Activated CD8-positive, alpha-beta memory T cell treated with anti-CD3 and anti-CD28 coated beads, Interleukin-2, amount 50 U/mL, for 24 hours (primary cell): ENCODE measurements around the gene SYVN1.
"Not testable (repeated sequence)": the region's sequence is repeated elsewhere in the genome, so short reads cannot be mapped to it uniquely, and the experiment has no call there.

Experiments
- DNase-seq: peaks from one replicate; pipeline ENCODE4 v3.0.0-alpha.2; 2020; ENCODE audit errors: extremely low read depth

Gene SYVN1

GRCh38 chr11:65127473-65128181, 6.7 kb downstream of the SYVN1 start:
- DNase-seq: no peak

- no peak for DNase-seq
These were observed 7.6 kb downstream of the SYVN1 start for GRCh38 chr11:65126624-65127274.

DNA sequence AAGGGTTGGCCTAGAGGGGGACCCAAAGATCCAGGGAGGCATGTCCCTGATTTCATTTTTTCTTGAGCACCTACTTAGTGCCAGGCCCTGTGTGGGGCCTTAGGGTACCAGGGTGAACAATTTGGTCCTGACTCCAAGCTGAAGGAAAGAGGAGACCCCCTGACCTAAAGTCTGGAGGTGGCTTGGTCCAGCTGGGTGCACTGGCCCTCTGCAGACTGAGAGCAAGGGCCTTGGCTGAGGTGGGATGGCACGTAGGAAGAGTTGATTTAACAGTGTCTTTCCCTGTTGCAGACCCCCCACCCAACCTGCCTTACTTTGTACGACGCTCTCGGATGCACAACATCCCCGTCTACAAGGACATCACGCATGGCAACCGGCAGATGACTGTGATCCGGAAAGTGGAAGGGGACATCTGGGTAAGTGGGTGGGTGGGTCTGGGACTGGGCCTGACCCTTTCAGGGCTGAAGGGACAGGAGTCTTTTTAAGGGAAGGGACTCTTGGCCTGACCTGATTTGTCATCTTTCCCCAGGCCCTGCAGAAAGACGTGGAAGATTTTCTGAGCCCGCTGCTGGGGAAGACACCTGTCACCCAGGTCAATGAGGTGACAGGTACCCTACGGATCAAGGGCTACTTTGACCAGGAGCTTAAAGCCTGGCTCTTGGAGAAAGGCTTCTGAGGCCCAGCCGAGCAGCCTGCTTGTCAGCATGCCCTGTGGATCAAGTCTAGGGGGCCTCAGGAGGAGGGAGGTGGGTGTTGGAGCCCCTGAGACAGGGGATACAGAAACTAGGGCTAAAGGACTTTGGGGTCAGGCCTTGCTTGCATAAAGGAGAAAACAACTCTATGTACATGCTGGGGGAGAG, 8.9 kb downstream of the SYVN1 start:
- DNase-seq: no peak

GRCh38 chr11:65124480-65125196, 9.7 kb downstream of the SYVN1 start:
- DNase-seq: no peak

DNA sequence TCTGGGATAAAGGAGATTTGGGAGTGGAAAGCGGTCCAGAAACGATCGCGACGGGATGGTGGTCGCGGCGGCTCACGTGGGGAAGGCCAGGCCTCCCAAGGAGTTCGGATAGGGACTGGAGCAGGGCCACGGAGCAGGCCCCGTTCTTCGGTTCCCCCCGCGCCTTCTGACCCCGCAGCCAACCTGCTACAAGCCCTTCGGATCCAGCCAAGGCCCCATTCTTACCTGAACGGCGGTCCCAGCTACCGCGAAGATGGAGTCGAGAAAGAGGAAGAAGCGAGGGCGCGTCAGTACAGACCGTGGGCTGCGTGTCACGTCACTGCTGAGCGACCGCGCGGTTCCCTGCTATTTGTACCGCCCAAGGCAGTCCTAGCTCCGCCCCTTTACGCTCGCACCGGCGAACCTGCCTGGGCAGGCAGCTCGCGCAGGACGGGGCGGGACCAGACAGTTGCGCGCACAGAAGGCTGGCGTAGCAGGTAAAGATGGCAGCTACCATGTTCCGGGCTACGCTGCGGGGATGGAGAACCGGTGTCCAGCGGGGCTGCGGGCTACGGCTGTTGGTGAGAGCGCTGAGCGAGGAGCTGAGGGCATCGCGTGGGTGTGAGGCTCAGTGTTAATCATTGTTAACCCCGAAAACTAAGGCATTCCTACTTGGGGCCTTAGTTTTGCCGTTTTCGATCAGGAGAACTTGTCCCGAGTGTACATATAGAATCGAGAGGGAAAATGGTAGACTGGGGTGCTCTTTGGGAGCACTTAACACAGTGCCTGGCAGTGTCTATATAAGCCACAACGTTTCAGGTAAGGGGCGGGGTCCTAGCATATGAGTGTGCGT, 12.2 kb downstream of the SYVN1 start, which contains the start of the genes FAU and MRPL49:
TSS of gene FAU (minus strand) at position 270 of the 832 bp plus-strand sequence. CDS start 321 bp downstream, outside the sequence.
TSS of gene MRPL49 (plus strand) at position 457 of the 832 bp plus-strand sequence. CDS start at position 483, 26 bp downstream.
- DNase-seq: peak; percentile 96

DNA sequence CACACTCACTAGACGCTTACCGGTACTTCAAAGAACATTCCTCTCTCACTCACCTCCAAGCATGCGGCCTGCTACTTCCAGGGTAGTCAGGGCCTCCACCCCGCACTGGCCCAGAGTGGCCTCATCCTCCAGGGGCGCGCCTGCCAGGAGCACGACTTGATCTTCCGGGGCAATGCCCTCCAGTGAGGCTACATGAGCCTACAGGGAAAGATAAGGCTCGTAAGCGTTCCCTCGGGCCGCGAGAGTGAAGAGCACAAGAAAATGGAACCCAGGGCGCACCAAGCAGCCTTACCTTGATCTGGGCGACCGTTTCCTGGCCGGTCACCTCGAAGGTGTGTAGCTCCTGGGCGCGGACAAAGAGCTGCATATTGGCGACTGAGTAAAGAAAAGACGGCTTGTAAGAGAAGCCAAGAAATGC, 12.9 kb downstream of the SYVN1 start:
- DNase-seq: no peak

DNA sequence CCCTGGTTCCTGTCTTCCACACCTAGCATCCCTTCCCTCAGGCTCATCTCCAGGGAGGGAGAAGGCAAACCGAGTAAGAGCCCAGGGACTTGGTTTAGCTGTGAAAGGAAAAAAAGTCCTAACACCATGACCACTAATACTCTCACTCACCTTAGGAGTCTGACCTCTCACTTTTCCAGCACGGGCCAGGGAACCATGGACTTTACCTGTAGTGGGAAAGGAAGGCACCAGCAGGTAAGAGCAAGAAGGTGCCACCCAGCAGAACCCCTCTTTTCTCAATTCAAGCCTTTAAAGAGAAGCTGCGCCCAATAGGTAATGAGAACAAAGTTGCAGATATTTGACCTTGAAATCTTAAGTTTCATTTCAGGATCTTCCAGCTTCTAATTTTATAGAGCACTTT, 13.5 kb downstream of the SYVN1 start:
- DNase-seq: no peak

- no peak for DNase-seq
These were observed 14.7 kb downstream of the SYVN1 start for GRCh38 chr11:65119670-65119995.

DNA sequence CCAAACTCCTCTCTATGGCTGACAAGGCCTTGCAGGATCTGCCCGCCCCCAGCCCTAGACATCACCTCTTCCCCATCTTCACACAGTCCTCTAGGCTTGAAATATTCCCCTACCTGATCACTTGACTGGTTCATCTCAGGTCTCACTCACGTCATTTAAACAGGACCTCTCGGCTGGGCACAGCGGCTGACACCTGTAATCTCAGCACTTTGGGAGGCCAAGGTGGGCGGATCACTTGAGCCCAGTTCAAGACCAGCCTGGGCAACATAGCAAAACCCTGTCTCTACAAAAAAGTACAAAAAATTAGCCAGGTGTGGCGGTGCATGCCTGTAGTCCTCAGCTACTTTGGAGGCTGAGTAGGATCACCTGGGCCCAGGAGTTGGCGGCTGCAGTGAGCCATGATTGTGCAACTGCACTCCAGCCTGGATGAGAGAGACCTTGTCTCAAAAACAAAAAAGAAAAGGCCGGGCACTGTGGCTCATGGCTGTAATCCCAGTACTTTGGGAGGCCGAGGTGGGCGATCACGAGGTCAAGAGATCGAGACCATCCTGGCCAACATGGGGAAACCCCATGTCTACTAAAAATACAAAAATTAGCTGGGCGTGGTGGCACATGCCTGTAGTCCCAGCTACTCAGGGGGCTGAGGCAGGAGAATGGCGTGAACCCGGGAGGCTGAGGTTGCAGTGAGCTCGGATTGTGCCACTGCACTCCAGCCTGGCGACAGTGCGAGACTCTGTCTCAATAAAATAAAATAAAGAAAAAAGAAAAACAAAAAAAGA, 15.2 kb downstream of the SYVN1 start:
- not testable (repeated sequence) for DNase-seq

DNA sequence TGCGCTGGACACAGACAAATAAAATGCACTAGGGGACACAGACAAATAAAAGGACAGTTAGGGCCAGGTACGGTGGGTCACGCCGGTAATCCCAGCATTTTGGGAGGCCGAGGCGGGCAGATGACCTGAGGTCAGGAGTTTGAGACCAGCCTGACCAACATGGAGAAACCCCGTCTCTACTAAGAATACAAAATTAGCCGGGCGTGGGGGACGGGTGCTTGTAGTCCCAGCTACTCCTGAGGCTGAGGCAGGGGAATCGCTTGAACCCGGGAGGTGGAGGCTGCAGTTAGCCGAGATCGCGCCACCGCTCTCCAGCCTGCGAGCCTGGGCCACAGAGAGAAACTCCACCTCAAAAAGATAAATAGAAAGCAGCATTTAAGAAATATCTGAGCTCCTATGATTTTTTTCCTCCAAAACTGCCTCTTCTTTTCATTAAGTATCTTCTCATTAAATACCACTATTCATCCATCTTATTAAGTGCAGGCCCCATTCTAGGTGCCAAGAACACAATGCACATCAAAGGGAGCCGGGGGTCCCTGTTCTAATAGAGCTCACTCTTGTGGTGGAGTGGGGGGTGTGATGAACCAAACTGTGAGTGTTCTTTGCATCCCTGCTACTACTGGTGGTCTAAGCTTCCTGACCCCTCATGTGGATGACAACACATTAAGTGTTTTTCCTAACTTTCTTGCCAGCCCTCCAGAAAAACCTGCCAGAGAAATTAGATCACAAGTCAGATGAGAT, 16.1 kb downstream of the SYVN1 start:
- DNase-seq: no peak

DNA sequence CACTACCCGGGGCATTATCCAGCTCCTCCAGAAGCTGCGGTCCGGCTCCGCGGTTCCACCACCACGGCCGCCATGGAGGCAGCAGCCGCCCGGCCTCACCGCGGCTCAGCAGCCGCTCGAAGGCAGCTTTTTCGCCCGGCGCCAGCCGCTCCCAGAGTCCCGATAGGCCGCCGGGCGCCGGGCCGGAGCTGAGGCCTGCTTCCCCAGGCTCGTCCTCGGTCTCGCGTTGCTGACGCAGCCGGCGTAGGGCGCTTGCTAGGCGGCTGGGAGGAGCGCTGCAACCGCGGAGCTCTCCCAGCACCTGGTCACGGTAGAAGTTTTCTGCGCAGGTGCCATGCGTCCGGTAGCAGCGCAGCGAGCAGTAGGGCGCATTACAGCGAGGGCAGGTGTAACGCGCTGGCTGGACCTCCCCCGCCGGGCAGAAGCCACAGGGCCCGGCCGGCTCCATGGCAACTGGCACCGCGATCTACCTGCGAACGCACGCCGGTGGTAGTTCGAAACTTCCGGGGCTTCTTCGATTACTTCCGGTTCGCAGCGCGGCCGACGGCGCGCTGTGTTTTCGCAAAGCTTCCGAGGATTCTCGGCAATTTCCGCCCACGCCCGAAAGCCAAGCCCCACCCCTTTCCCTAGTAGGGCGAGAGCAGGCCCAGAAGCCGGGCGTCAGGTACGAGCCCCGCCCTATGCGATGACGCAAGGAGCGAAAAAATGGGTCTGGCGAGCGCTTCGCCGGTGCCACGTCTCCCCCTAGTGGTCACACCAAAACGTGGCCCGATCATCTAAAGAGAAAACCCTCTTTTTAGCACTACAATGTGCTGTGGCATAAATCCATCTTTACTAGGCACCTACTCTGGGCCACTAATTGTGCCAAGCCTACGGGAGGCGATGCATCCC, 16.9 kb downstream of the SYVN1 start, which contains the start of gene ZNHIT2:
TSS of gene ZNHIT2 (minus strand) at position 496 of the 891 bp plus-strand sequence. CDS start at position 448, 48 bp downstream.
- DNase-seq: peak; percentile 100

DNA sequence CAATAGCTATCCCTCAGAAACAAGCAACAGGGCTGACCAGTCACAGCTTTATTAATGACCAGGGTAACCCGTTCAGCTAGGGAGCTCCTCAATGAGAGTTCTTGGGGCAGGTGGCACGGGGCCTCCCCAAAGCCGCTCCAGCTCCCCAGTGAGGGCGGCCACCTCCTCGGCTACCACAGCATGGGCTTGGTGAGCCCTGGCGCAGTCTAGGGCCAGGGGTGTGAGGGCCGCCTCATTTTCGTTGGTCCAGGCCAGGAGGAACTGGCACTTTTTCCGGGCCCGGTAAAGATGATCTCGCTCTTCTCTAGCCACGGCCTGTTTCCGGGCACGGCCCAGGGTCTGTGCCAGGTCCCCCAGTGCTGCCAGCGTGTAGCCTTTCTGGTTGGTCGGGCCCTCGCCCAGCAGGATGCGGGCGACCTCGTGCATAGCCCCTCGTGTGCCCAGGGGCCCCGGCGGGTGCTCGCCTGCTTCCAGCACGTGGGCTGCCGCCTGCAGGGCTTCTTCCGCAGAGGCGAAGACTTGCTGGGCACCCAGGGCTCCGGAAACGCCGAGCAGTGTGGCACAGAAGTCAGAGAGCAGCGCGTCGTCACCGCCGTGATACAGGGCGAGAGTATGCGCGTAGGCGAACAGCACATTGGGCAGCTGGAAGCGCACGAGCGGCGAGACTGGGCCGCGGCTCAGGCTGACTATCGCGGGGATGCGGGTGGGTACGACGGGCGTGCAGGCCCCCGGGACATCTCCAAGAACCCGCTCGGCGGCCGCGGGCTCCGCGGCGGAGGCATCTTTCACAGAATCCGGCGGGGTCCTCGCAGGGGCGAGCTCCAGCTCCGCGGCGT, 17.7 kb downstream of the SYVN1 start:
- DNase-seq: no peak

DNA sequence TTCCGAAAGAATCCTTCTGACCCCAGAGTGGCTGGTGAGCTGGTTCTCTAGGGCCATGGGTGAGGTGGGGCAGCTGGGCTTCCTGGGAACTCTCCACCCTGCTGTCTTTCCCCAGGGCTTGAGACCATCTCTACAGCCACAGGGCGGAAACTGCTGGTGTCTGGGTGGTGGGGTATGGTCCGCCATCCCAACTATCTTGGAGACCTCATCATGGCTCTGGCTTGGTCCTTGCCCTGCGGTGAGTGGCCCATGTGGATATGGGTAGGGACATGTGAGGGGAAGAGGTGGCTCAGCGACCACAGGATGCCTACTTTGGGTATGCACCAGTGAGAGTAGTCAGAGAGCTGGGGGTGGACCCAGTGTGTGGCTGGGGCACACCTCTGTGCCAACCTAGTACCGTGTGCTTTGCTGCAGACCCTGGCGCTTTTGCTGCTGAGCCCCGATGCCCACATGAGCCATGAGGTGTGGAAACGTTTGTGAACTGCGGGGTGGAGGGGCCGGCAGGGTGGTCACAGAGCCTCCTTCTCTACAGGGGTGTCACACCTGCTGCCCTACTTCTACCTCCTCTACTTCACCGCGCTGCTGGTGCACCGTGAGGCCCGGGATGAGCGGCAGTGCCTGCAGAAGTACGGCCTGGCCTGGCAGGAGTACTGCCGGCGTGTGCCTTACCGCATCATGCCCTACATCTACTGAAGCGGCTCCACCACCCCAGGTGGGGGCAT, 18.8 kb downstream of the SYVN1 start:
- DNase-seq: no peak

- no peak for DNase-seq
These were observed 19.7 kb downstream of the SYVN1 start for GRCh38 chr11:65114538-65115171.

DNA sequence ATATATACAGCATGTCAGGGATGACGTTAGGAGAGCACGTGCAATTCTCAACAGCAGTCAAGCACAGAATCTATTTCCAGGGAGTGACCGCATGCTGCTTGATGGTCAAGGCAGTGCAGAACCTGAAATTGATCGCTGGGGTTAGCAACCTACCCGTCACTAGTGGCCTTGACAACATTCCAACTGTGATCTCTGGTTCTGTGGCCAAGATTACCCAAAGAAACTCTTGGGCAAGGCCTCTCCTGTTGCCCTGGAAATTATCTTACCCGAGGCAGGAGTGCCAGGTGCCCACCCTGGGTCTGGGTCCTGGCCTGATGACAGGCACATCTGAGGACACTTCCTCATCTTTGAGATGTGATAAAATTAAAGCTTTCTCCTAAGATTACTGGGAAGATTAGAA, 20.5 kb downstream of the SYVN1 start:
- DNase-seq: no peak

- DNase-seq: no peak
These were observed 21.0 kb downstream of the SYVN1 start for GRCh38 chr11:65113361-65113756.
